HepG2 (cell line): ENCODE data around the gene ASPHD1. TPM values are rescaled to one million over a fixed set of nuclear protein-coding genes. Genes with fewer than 3 reads are reported as not detected.

Source experiments
- ATAC-seq: fragments of 200-7000 bp; cut with Tn5 transposase; 3 replicates; pipeline ENCODE4 v1.9.1; 2020; ENCODE audit warnings: mild to moderate bottlenecking, moderate library complexity
- BruUV-seq: library from RNA; stranded (reverse); fragments of 400-500 nt; replicated peaks from 2 replicates; lab custom pipeline; 2021; lab: Mats Ljungman, UMichigan
- CTCF ChIA-PET: fragments of 300-600 bp; formaldehyde crosslinking; extraction: SDS; loops from one replicate; lab custom pipeline; 2021; ENCODE audit warnings: low total read pairs, inconsistent platforms, low intra/inter-chr PET ratio; lab: Yijun Ruan, JAX
- POLR2A ChIA-PET: fragments of 350-600 bp; sonication (Branson Sonifier 250); formaldehyde crosslinking; loops from one replicate; lab custom pipeline; 2020; ENCODE audit warnings: antibody characterized with exemption, inconsistent platforms; lab: Yijun Ruan, JAX
- DNase-seq: peaks from one replicate; pipeline ENCODE4 v3.0.0-alpha.2; 2015; ENCODE audit warnings: low spot score
- FAIRE-seq: peaks from 3 replicates; lab custom pipeline; 2011; peaks lifted over from hg19 to GRCh38; lab: Jason Lieb, UNC
- H2AFZ ChIP-seq: one replicate; pipeline ENCODE4 v1.6.1; 2011; ENCODE audit warnings: low read length, inconsistent platforms
- H3K27ac ChIP-seq: fragments of 300-600 bp; 3 replicates; pipeline ENCODE4 v1.8.0; 2011; ENCODE audit warnings: mixed run types, mild to moderate bottlenecking, mixed read lengths, low read length, inconsistent platforms; ENCODE audit not compliant: insufficient read depth; ENCODE audit errors: extremely low read length
- H3K27me3 ChIP-seq, 2 experiments: fragments of 200-600 bp in 1 of 2; 2 replicates in 1 of 2; 3 replicates in 1 of 2; pipeline versions ENCODE4 v1.6.0 to v1.8.0; 2011; ENCODE audit warnings: low read length in 2 of 2, mild to moderate bottlenecking in 2 of 2, moderate library complexity in 2 of 2, inconsistent platforms in 1 of 2; ENCODE audit not compliant: insufficient read depth in 2 of 2, control insufficient read depth in 1 of 2
- H3K36me3 ChIP-seq, 2 experiments: fragments of 200-600 bp in 1 of 2; replicated peaks in 1 of 2; 2 replicates in 1 of 2; 3 replicates in 1 of 2; pipeline versions ENCODE4 v1.5.1 to v1.8.0; 2011; ENCODE audit warnings: low read length in 2 of 2, inconsistent platforms in 1 of 2; ENCODE audit not compliant: insufficient read depth in 2 of 2, control insufficient read depth in 1 of 2
- H3K4me1 ChIP-seq: 2 replicates; pipeline ENCODE4 v1.5.1; 2012; ENCODE audit warnings: low read length, inconsistent platforms; ENCODE audit not compliant: insufficient read depth
- H3K4me2 ChIP-seq: 2 replicates; pipeline ENCODE4 v1.6.0; 2011; ENCODE audit warnings: low read depth, low read length, inconsistent platforms
- H3K4me3 ChIP-seq, 3 experiments: fragments of 200-600 bp in 1 of 3; sonication (generic), shearing (Covaris generic) in 1 of 3; replicated peaks in 1 of 3; 2 replicates each; pipeline ENCODE4 v1.5.1; 2011 to 2016; ENCODE audit warnings: low read length in 3 of 3, inconsistent platforms in 2 of 3, low read depth in 2 of 3, mild to moderate bottlenecking in 2 of 3, control low read depth in 1 of 3, mixed read lengths in 1 of 3; ENCODE audit not compliant: insufficient read depth in 1 of 3
- H3K79me2 ChIP-seq: one replicate; pipeline ENCODE4 v1.6.1; 2011; ENCODE audit warnings: low read length, inconsistent platforms; ENCODE audit not compliant: insufficient read depth
- H3K9ac ChIP-seq: 2 replicates; pipeline ENCODE4 v1.6.0; 2011; ENCODE audit warnings: mild to moderate bottlenecking, low read depth, low read length, inconsistent platforms; ENCODE audit not compliant: insufficient read depth
- H3K9me3 ChIP-seq: 2 replicates; pipeline ENCODE4 v1.5.1; 2012; ENCODE audit warnings: mild to moderate bottlenecking, low read length
- H4K20me1 ChIP-seq: 2 replicates; pipeline ENCODE4 v1.6.0; 2011; ENCODE audit warnings: inconsistent platforms, mild to moderate bottlenecking, low read length, moderate library complexity; ENCODE audit not compliant: insufficient read depth
- AGO2 ChIP-seq: fragments of 200-400 bp; formaldehyde crosslinking; optimal IDR thresholded peaks from 2 replicates; pipeline ENCODE3; 2017; ENCODE audit warnings: mild to moderate bottlenecking, low read depth, low read length, moderate library complexity
- BORCS8-MEF2B ChIP-seq: sonication (generic); formaldehyde crosslinking; IDR thresholded peaks from 2 replicates; pipeline ENCODE4 v1.8.0; 2022; ENCODE audit warnings: mild to moderate bottlenecking, missing genetic modification reagents
- ELF3 ChIP-seq: IDR thresholded peaks from 2 replicates; pipeline ENCODE4 v1.6.1; 2016; ENCODE audit warnings: missing genetic modification reagents, missing compliant biosample characterization
- HNRNPK ChIP-seq: fragments of 200-400 bp; formaldehyde crosslinking; IDR thresholded peaks from 2 replicates; pipeline ENCODE4 v1.6.1; 2018; ENCODE audit warnings: low read length, low read depth, moderate library complexity, mild to moderate bottlenecking; ENCODE audit not compliant: poor library complexity, severe bottlenecking
- HNRNPUL1 ChIP-seq: fragments of 200-400 bp; formaldehyde crosslinking; IDR thresholded peaks from 2 replicates; pipeline ENCODE4 v1.6.1; 2017; ENCODE audit warnings: low read depth, mild to moderate bottlenecking, low read length, moderate library complexity
- NKX3-1 ChIP-seq: sonication (generic); formaldehyde crosslinking; IDR thresholded peaks from 2 replicates; pipeline ENCODE4 v1.5.0; 2020; ENCODE audit warnings: missing genetic modification reagents
- PITX1 ChIP-seq: sonication (generic); formaldehyde crosslinking; IDR thresholded peaks from 2 replicates; pipeline ENCODE4 v1.5.1; 2020; ENCODE audit warnings: mild to moderate bottlenecking, missing genetic modification reagents
- RBFOX2 ChIP-seq: fragments of 200-400 bp; formaldehyde crosslinking; IDR thresholded peaks from 2 replicates; pipeline ENCODE4 v1.6.1; 2017; ENCODE audit warnings: low read depth, mild to moderate bottlenecking, low read length
- REPIN1 ChIP-seq: sonication (generic); formaldehyde crosslinking; IDR thresholded peaks from 2 replicates; pipeline ENCODE4 v1.8.0; 2022; ENCODE audit warnings: missing genetic modification reagents, low read depth, mild to moderate bottlenecking, borderline replicate concordance
- SNAI1 ChIP-seq: sonication (generic); formaldehyde crosslinking; IDR thresholded peaks from 2 replicates; pipeline ENCODE4 v1.5.0; 2020; ENCODE audit warnings: mild to moderate bottlenecking, missing genetic modification reagents, borderline replicate concordance
- STAT5B ChIP-seq: sonication (generic); formaldehyde crosslinking; IDR thresholded peaks from 2 replicates; pipeline ENCODE4 v1.4.0; 2020; ENCODE audit warnings: missing genetic modification reagents
- ZNF543 ChIP-seq: sonication (generic); formaldehyde crosslinking; IDR thresholded peaks from 2 replicates; pipeline ENCODE4 v1.4.0; 2020; ENCODE audit warnings: mild to moderate bottlenecking, missing genetic modification reagents
- ZNF557 ChIP-seq: sonication (generic); formaldehyde crosslinking; IDR thresholded peaks from 2 replicates; pipeline ENCODE4 v1.4.0; 2020; ENCODE audit warnings: missing genetic modification reagents
- ZNF841 ChIP-seq: sonication (generic); formaldehyde crosslinking; IDR thresholded peaks from 2 replicates; pipeline ENCODE4 v1.8.1; 2023; ENCODE audit warnings: missing genetic modification reagents, borderline replicate concordance
- WGBS: methylation state at CpG from one replicate; pipeline ENCODE4 v1.1.6; 2017; ENCODE audit warnings: low lambda C conversion rate; 5-methylcytosine and 5-hydroxymethylcytosine counted together
- in situ Hi-C: cut with HindIII; loops from 2 replicates; pipeline ENCODE4 v1.10.0; 2017; ENCODE audit warnings: low pct_unique_long_range_greater_than_20kb; ENCODE audit not compliant: extremely low pct_ligation_motif_present
- intact Hi-C: fragments of 100-400 bp; cut with micrococcal nuclease; formaldehyde crosslinking; loops from one replicate; pipeline ENCODE4 v1.10.0; 2022; ENCODE audit not compliant: unreplicated experiment
- polyA plus RNA-seq, 8 experiments: library from polyadenylated mRNA; depleted of rRNA in 3 of 8; stranded (reverse) in 7 of 8; unstranded in 1 of 8; fragments of >200 nt; fragmentation: Illumina TruSeq in 4 of 8; extraction: Trizol in 4 of 8; gene quantifications; 2 replicates each; pipeline versions ENCODE4 v1.2.1 to v1.2.3, GENCODE V29; 2011 to 2016; ENCODE audit warnings: low read depth in 4 of 8, missing spikeins in 1 of 8, mixed read lengths in 1 of 8; ENCODE audit not compliant: insufficient read depth in 1 of 8
- total RNA-seq, 5 experiments: library from RNA; depleted of rRNA; stranded (reverse); fragments of >200 nt; fragmentation: Illumina TruSeq; extraction: Trizol; gene quantifications; 2 replicates each; pipeline ENCODE4 v1.2.3, GENCODE V29; 2016; ENCODE audit warnings: low read depth in 1 of 5
- TF ChIP-seq, protein P1 (sequence below), 2 experiments: fragments of 450-650 bp in 1 of 2; sonication (generic) in 1 of 2; formaldehyde crosslinking; IDR thresholded peaks; 2 replicates each; pipeline versions ENCODE4 v1.5.0 to v1.8.0; 2020 to 2022; ENCODE audit warnings: mild to moderate bottlenecking in 1 of 2, missing genetic modification reagents in 1 of 2
- TF ChIP-seq, protein P2 (sequence below): sonication (generic); formaldehyde crosslinking; IDR thresholded peaks from 2 replicates; pipeline ENCODE4 v1.4.0; 2020; ENCODE audit warnings: mild to moderate bottlenecking, missing genetic modification reagents
- TF ChIP-seq, protein P3 (sequence below): sonication (generic); formaldehyde crosslinking; conservative IDR thresholded peaks from 2 replicates; pipeline ENCODE4 v1.8.1; 2023; ENCODE audit warnings: missing genetic modification reagents

ASPHD1 gene
- total and polyA plus RNA-seq, 2 of the 13 experiments (the other 11 are each of a cell fraction or from before 2014, with no cell fraction given), result 13.1 to 19.7 TPM

DNA sequence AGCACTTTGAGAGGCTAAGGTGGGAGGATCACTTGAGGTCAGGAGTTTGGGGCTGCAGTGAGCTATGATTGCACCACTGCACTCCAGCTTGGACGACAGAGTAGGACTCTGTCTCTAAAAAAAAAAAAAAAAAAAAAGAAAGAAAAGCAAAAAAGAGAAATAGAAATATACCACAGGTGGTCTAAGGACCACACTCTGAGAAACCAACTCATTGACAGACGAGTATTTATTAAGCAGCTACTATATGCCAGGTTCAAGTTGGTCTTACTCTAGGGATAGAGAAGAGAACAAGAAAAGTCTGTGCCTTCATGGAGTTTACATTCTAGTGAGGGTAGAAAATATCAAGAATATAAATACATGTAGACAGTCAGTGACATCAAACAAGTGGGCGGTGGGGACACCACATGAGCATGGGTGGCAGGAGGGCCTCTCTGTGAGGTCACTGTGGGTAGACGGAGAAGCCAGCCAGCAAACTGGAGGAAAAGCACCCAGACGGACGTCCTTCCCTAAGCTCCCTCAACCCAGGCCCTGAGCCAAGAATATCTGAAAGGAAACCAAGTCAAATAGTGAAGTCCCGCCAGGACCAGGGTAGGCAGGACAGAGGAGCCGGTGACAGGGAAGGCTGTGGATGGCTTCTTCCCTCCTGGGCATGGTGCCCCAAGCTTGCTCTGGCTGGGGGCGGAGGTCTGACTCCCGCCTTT lies 42.0 kb upstream of the ASPHD1 start (continued):
- no peak for TF ChIP-seq HNRNPUL1
- TF ChIP-seq PITX1 (CRISPR knock-in tag), result no peak
- no peak for TF ChIP-seq ZNF543 (CRISPR knock-in tag)
- TF ChIP-seq, protein P1, sequence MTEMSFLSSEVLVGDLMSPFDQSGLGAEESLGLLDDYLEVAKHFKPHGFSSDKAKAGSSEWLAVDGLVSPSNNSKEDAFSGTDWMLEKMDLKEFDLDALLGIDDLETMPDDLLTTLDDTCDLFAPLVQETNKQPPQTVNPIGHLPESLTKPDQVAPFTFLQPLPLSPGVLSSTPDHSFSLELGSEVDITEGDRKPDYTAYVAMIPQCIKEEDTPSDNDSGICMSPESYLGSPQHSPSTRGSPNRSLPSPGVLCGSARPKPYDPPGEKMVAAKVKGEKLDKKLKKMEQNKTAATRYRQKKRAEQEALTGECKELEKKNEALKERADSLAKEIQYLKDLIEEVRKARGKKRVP (CRISPR knock-in tag; IDR thresholded peaks at IDR 0.05), result no peak
- TF ChIP-seq SNAI1, result no peak

DNA sequence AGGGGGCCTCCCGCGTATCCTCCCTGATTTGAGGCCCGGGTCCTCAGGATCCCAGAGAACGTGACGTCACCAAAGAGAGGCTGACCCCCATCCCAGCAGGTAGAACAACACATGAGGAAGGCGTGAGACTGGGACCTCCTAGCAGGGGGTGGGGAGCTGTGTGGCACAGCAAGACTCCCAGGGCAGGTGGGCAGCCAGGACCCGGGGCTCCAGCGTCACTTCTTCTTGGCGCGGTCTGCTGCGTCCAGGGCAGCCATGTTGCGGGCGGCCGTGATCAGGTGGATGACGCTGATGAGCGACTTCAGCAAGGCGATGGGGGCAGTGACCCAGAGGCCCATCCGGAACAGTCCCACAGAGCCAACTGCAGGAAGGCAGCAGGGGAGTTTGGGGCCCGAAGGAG lies 41.3 kb upstream of the ASPHD1 start:
- Histone ChIP-seq H3K36me3 (peaks cover 6 to 13% of the 10 kb centered on the region in 2 experiments; a peak in 4 of 5 replicates), H3K27ac (no peak overlapping the region), H4K20me1 (no peaks in the 10 kb centered on the region; the same call in 1 of the 2 replicates), H3K4me1 (peaks cover 21% of the 10 kb centered on the region), H3K9ac (no peak overlapping the region), H3K9me3 (no peaks in the 10 kb centered on the region), H3K79me2 (peaks cover 13% of the 10 kb centered on the region), H3K4me2 (no peak overlapping the region), H3K4me3 (no peak overlapping the region), H2AFZ (no peak overlapping the region), H3K27me3 (no peaks in the 10 kb centered on the region; a peak in 1 of 5 replicates)
- ATAC-seq (no peak), FAIRE-seq (no peak), DNase-seq (no peak)
- no TSS peak for BruUV-seq
- WGBS, result 96% methylated on average over 19 of the region's 19 CpGs
- POLR2A ChIA-PET, result interaction anchor here (2.9 kb wide), 1 partner anchor 43 kb away, joined by 6 read pairs; the partner anchor contains the start of gene PAGR1
- TF ChIP-seq REPIN1 (no peak), AGO2 (peak; percentile 43), ELF3 (CRISPR knock-in tag) (no peak), NKX3-1 (CRISPR knock-in tag) (no peak), ZNF841 (CRISPR knock-in tag) (no peak), STAT5B (CRISPR knock-in tag) (no peak), BORCS8-MEF2B (CRISPR knock-in tag) (no peak), HNRNPK (no peak), RBFOX2 (0 out of 2 replicates have a peak, but pooled peaks have one; percentile 49), ZNF557 (CRISPR knock-in tag) (no peak)
- TF ChIP-seq, protein P2, sequence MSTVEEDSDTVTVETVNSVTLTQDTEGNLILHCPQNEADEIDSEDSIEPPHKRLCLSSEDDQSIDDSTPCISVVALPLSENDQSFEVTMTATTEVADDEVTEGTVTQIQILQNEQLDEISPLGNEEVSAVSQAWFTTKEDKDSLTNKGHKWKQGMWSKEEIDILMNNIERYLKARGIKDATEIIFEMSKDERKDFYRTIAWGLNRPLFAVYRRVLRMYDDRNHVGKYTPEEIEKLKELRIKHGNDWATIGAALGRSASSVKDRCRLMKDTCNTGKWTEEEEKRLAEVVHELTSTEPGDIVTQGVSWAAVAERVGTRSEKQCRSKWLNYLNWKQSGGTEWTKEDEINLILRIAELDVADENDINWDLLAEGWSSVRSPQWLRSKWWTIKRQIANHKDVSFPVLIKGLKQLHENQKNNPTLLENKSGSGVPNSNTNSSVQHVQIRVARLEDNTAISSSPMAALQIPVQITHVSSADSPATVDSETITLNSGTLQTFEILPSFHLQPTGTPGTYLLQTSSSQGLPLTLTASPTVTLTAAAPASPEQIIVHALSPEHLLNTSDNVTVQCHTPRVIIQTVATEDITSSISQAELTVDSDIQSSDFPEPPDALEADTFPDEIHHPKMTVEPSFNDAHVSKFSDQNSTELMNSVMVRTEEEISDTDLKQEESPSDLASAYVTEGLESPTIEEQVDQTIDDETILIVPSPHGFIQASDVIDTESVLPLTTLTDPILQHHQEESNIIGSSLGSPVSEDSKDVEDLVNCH (CRISPR knock-in tag), result no peak
- TF ChIP-seq, protein P3, sequence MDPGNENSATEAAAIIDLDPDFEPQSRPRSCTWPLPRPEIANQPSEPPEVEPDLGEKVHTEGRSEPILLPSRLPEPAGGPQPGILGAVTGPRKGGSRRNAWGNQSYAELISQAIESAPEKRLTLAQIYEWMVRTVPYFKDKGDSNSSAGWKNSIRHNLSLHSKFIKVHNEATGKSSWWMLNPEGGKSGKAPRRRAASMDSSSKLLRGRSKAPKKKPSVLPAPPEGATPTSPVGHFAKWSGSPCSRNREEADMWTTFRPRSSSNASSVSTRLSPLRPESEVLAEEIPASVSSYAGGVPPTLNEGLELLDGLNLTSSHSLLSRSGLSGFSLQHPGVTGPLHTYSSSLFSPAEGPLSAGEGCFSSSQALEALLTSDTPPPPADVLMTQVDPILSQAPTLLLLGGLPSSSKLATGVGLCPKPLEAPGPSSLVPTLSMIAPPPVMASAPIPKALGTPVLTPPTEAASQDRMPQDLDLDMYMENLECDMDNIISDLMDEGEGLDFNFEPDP (CRISPR knock-in tag), result 0 out of 2 replicates have a peak, but pooled peaks have one; percentile 52
- intact Hi-C loops, result no loop called here
- in situ Hi-C loops, result no loop called here
- CTCF ChIA-PET, result no interaction called here
